GM19372 (cell line): ENCODE data around the gene IFI27L1.
A peak's percentile ranks its signal among the peaks of the same experiment; 100 is the strongest.

Source experiments
- ATAC-seq: cut with Tn5 transposase; IDR thresholded peaks from one replicate; pipeline ENCODE4 v1.9.1; 2021; ENCODE audit warnings: mild to moderate bottlenecking, low read depth, moderate library complexity; ENCODE audit not compliant: unreplicated experiment

The IFI27L1 gene

DNA sequence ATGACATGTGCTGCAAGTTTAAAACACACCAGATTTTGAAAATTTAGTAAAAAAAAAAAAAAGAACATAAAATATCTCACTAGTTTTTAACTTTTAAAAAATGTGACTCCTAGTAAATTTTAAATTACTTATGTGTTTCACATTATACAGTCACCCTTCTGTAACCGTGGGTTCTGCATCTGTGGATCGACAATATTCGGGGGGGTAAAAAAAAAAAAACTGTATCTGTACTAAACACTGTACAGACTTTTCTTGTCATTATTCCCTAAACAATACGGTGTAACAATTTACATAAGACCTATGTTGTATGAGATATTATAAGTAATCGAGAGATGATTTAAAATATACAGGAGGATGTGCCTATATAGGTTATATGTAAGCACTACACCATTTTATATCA is 3.3 kb upstream of the IFI27L1 start:
- no peak for ATAC-seq

DNA sequence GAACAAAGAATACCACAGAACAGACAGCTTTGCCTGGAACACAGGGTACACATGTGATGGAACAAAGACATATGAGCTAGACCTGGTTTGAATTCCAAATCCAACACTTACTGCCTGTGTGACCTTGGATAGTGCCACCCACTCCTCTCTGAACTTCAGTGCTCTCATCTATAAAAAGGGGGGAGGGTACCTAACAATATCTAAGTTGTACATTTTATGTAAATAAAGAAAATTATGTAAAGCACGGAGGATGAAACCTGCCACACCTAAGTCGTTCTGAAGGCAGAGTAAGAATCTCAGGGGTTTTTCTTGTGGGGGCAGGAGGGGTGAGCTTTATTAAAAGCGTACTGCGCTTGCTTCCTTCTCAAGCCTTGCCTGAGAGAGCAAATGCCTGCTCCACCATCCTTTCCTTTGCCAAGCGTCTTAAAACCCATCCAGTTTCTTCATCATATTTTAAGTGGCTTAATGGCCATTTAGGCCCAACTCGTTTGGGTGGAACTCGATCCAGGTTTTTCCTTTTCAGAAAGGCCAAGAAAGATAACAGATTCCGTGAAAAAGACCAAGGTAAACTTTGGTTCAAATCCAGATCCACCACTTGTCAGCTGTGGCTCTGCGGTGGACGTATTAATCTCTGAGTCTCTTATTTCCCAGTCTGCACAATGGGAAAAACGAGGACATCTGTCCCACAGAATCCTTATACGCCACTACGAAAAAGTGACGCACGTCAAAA is 1.1 kb upstream of the IFI27L1 start:
- ATAC-seq: no peak

DNA sequence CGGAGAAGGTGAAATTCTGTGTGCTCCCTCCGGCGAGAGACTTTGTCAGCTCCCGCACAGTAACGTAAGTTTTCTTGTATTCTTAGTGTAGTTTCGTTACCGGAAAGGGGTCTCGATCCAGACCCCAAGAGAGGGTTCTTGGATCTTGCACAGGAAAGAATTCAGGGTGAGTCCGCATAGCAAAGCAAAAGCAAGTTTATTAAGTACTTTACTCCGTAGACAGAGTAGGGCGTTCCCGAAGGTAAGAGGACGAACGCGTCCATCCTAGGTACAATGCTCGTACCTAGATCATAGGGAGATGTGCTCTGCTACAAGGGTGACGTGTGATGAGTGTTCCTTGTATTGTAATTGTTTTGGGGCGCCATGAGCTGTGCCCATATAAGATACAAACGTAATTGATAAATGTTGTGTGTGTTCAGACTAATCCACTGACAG is 293 bp downstream of the IFI27L1 start:
- peak; percentile 19 for ATAC-seq

DNA sequence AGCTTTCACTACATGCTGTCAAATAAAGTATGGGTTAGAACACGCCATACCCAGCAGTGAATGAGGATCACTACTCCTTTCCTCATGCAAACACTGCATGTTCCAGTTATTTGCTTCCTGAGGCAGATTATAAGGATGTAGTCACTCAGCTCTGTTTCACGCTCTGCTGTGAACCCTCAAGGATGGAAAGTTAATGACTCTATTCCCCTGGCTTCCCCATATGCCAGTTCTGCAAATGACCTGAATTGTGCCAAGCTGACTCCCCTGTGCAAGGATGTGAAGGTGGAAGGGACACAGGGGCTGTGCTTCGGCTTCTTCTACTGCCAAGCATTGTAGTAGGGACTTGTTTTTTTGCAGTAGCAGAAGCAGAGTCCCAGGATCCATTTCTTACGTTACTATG is 6.8 kb downstream of the IFI27L1 start:
- no peak for ATAC-seq

DNA sequence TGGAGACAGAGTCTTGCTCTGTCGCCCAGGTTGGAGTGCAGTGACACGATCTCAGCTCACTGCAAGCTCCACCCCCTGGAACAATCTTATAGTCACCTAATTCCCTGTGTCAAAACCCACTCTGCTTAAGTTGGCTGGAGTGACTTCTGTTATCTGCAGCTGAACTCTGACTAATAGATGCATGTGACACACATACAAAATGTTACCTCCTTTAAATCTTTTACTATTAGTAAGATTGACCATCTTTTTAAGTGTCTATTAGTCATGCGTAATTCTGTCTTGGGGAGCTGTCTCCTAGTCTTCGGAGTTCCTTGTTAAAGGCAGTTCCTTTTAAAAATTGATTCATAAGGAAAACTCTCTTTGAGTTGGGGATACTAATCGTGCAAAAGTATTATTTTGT is 7.4 kb downstream of the IFI27L1 start:
- no peak for ATAC-seq

DNA sequence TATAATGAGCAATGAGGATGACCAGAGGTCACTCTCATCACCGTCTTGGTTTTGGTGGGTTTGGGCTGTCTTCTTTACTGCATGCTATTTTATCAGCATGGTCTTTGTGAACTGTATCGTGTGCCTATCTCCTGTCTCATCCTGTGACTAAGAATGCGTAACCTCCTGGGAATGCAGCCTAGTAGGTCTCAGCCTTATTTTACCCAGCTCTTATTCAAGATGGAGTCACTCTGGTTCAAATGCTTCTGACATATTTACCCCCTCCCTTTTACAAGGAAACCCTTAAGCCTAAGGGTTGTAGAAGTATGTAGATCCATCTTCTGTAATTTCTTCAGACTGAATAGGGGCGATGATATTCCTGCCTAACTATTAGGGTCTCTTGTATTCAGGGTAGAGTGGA is 8.4 kb downstream of the IFI27L1 start:
- no peak for ATAC-seq

DNA sequence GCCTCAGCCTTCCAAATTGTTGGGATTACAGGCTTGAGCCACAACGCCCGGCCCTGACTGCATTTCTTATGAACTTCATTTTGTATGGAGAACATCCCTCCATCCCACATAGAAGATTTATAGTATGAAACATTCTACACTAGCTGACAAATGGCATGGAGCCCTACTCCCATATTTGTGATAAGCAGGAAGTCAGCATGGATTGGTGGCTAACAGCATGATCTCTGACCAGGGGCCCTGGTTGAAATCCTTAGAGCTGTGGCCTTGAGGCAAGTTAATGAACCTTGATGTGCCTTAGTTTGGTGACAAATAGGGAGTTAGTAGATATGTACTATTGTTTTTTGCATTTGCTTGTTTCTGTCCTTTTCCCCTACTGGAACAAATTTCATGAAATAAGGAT is 12.3 kb downstream of the IFI27L1 start:
- ATAC-seq: no peak

DNA sequence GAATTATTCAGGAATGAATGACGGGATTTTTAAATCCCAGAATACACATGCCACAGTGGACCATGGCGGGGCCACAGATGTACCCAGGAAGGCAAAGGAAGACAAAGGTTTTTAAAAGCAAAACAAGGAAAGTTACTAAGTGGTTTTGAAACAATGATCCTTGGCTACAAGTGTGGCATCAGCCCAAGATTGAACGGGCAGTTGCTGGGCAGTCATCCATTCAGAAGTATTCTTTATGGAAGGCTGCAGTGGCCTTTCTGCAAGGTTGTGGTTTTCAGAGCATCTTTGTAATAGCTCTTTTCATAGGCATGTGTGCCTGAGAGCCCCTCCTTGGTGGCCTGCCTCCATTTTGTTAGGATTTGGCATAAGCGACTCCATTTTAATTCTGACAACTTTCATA is 16.0 kb downstream of the IFI27L1 start:
- ATAC-seq: no peak

DNA sequence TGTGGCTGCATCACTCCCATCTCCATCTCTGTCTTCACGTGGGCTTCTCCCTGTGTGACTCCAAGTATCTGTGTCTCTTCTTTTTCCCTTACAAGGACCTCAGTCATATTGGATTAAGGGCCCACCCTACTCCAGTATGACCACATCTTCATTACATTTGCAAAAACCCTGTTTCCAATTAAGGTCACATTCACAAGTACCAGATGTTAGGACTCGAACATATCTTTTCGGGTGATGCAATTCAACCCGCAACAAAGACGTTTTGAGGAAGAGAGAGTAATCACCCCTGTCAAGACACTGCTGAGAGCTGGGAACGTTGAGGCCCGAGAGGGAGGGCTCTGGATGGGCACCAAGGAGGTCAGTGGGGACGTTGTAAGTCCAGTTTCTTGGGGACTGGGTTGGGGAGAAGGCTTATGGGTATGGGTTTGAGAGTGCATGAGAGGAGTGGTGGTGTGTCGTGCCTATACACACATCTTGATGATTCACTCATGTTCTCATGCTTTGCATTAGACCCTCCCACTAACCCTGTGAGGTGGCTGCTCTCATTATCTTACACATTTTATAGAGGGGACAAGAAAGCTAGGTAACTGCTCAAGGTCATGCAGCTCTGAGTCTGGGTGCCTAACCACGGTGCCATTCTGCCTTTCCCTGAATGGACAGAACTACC is 17.3 kb downstream of the IFI27L1 start:
- ATAC-seq: no peak

DNA sequence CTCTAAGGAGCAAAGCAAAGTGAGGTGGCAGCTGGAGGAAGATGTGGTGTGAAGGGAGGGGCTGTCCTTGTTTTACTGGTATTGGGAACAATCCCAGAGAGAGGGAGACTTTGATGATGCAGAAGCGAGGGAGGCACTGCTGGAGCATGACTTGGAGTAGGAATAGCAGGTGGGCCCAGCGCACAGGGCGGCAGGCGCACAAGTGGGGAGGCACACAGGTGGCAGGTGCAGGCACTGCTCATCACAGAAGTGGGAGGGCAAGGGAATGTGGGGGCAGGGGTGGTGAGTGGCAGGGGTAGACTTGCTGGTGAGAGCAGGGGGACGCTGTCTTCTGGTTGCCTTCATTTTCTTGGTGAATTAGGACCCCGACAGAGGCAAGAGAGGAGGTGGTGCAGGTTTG is 17.9 kb downstream of the IFI27L1 start:
- no peak for ATAC-seq

DNA sequence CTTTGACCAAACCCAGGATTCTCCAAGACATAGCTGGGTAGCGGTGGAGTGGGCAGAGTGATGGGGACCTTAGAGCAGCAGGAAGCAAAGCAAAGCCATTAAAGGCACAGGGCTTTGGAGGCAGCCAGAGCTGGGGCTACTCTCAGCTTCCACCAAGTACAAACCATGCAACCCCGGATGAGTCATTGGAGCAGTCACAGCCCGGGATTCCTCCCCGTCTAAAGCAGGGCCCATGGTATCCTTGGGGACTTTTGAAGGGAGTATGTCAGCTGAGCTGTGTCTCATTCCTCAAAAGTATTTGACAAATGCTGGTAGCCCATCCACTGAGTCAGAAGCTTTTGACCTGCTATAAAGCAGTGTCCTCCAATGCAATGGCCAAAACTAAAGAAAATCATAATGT is 19.7 kb downstream of the IFI27L1 start:
- no peak for ATAC-seq

DNA sequence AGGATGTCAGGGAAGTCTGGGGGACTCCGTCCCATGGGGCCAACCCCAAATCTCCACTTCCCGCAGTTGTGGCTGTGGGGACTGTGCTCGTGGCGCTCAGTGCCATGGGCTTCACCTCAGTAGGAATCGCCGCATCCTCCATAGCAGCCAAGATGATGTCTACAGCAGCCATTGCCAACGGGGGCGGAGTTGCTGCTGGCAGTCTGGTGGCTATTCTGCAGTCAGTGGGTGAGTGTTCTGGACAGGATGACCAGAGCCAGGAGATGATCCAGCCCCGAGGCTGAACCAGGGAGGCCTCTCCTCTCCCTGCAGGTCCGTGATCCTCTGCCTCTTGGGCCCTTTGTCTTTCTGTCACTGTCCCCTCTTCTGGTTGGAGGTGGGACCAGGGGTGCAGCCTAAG is 20.6 kb downstream of the IFI27L1 start:
- ATAC-seq: no peak

DNA sequence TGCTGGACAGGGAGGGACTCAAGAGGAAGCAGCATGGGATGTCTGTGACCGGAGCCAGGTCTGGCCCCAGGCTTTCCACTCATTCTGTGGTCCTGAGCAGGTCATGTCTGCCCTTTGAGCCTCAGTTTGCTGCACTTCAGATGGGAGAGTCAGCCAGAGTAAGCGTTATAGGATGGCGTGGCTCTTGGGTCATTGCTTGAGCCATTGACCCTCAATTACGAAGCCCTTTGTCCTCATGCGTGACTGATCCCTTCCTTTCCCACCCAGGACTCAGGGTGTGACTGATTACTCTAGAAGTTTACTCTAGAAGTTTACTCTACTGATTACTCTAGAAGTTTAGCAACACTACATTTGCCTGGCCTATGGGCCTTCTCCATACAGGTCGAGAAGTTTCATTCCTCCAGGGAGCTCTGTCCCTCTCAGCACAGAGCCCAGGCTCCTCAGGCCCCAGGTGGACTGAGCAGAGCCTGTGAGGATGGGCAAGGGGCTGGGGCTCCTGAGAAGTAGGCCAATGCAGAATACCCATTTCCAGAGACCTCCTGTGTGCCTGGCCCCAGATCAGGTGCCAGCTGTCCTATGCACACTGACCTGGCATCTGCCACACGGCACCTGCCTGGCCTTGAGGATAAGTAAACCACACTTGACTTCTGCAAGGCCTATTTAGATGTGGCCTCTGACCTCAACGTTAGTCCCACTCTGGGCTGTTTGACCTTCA is 21.8 kb downstream of the IFI27L1 start:
- no peak for ATAC-seq

DNA sequence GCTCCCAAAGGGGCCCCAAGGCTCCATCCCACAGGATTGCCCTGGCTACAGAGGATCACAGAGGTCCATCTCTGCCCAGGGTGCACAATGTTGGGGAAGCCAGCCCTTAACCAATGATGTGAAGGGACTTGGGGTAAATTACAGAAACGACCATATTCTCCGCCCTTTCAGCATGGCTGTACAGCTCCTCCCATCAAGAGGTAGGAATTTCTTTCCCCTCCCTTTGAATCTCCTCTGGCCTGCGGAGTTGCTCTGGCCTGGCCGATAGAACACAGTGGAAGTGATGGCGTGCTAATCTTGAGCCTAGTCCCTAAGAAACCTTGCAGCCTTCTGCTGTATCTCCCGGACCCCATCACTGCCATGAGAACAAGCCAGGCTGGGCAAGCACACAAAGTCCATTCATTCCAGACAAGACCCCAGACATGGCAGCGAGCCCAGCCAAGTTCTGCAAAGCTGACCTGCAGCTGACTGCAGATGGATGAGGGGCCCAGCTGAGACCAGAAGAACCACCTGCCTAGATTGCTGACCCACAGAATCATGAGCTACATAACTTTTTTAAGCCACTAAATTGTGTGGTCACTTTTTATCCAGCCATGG is 22.5 kb downstream of the IFI27L1 start:
- ATAC-seq: no peak

DNA sequence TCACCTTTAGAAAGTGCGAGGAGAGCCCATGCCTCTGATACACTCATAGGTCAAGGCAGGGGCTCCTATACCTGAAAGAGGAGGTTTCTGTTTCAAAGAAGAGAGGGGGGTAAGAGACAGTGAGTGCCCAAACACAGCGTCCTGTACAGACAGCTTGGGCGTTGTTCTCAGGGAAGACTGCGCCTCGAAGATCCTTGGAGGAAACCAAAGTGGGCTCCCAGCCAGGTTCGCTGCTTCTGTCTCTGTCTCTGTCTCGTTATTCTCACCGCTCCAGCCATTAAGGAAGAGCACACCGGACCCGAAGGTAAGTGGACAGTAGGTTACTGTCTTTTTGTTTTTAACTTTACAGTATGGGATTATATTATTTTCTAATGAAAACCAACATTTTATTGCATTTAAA is 23.6 kb downstream of the IFI27L1 start:
- ATAC-seq: no peak

DNA sequence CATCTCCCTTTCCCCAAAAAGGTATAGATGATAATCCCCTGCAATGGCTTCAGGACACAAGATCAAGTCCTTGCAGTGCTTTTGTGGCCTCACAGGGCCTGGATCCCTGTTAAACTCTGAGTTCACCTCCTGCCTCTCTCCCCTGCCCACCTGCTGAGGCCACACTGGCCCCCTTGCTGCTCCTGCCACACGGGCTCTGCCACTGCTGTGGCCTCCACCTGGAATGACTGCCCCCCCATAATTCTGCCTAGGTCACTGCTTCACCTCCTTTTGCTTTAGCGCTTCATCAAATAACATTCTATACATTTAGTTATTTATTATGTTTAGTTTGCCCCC is 28.8 kb downstream of the IFI27L1 start:
- no peak for ATAC-seq

DNA sequence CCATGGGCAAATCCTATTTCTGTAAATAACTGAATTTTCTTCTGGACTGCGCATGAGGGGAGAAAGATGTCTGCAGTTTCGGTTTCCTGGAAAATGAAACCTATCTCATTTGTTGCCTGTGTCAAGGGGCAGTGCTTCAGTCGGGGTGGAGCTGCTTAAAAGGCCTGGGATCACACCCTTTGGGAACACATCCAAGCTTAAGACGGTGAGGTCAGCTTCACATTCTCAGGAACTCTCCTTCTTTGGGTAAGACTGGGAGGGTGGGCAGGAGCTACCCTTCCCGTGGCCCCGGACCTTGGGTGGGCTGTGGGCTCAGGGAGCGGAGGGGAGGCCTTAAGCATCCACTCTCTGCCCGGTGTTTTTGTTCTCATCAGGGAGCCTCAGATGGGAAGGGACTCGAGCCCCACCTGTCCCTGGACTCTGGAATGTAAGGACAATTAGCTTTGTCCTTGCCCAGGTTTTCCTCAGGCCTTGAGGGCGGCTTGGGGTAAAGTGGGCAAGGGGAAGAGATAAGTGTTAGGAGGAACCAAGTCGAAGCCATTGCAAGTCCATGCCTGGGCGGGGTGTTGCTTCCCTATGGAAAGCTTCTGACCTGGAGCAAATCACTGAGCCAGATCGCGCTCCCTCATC is 29.6 kb downstream of the IFI27L1 start, which contains the start of gene IFI27:
TSS of gene IFI27 (plus strand) at position 185 of the 630 bp plus-strand sequence.
- ATAC-seq: no peak

DNA sequence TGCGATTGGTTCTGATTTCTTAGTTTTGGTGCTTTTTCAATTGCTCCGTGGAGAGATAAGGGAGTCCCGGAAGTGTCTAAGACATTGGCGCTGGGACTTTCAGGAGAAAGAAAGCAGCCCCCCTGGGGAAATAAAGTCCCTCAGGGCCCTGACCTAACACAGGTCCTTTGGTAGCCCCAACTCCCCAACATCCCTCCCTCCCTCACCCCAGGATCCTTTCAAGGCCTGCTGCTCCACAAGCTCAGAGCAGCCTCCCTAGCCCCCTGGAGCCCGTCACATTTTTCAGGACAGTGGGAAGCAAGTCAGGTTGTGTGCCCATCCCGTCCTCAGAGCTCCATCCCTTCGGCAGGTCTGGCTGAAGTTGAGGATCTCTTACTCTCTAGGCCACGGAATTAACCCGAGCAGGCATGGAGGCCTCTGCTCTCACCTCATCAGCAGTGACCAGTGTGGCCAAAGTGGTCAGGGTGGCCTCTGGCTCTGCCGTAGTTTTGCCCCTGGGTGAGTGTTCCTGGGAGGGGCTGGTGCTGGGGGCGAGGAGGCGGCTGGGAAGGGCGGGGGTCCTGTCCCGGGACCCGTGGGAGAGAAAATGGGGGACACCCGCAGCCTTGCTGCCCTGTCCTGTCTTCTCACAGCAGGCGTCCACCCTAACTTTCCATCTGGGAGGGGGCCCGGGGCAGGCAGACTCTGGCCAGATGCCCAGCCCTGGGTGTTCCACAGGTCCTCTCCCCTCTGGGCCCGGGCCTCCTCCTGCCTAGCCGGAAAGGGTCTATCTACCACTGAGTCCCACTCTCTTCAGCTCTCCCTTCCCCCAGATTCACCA is 30.4 kb downstream of the IFI27L1 start:
- no peak for ATAC-seq

DNA sequence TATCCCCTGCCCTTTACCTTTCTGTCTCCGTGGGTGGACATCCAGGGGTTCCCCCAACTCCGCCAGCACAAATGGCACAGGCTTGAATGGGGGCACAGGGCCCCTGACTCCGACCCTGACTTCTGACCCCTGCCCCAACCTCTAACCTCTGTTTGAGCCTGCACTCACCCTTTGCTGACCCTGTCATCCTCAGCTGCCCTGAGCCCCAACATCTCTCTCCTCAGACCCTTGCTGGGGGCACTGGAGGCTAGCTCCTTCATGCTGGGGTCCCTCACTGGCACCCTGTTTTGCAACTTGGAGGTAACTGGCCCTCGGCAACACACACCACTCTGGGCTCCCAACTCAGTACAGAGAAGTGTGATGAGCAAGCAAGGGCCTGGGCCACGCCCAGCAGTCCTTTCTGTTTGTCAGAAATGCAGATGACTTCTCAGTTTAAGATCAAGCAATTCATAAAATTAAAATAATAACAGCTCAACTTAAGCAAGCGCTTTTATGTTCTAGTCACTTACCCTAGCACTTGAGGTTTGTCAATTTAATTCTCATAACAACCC is 31.5 kb downstream of the IFI27L1 start:
- ATAC-seq: no peak

DNA sequence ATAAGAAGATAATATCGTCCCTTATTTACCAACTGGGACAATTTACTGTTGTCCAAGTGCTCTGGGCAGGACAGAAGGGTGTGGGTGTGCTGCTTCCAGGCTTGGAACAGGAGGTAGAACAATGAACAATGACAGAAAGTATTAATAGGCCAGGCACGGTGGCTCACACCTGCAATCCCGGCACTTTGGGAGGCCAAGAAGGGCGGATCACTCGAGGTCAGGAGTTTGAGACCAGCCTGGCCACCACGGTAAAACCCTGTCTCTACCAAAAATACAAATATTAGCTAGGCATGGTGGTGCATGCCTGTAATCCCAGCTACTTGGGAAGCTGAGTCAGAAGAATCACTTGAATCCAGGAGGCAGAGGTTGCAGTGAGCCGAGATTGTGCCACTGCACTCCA is 32.0 kb downstream of the IFI27L1 start:
- no peak for ATAC-seq
